ENCODE measurements around the gene ZFC3H1. TPM values are rescaled to one million over a fixed set of nuclear protein-coding genes. Genes with fewer than 3 reads are reported as not detected.

The ZFC3H1 gene
- total RNA-seq, 1 experiment from 2014 or later: 24.4 TPM

GRCh38 chr12:71649401-71649800, 14.2 kb downstream of the ZFC3H1 start:
- no peaks in the 10 kb centered on the region for H3K4me1 Mint-ChIP-seq
- no peak for TF ChIP-seq CTCF (conservative IDR thresholded peaks at IDR 0.05)

More at GRCh38 chr12:71649401-71649800, 14.2 kb downstream of the ZFC3H1 start:
- no peak overlapping the region for H3T11ph ChIP-seq (ENCODE audit: low read length)
- H3K27me3 ChIP-seq (ENCODE audit: insufficient read depth, low read length): no peaks in the 10 kb centered on the region
- Mint-ChIP-seq H3K27ac (no peak overlapping the region), H3K4me3 (no peak overlapping the region), H3K27me3 (ENCODE audit: low read depth) (no peaks in the 10 kb centered on the region), H3K36me3 (ENCODE audit: insufficient read depth in 1 of 3, low read depth in 3 of 3) (peaks cover 14 to 38% (median 14%) of the 10 kb centered on the region in 3 experiments), H3K9me3 (peaks cover 0 to under 1% of the 10 kb centered on the region in 2 experiments; a peak in 3 of 5 replicates)
- H4K91ac ChIP-seq (ENCODE audit: insufficient read length, low read depth, low read length): no peak overlapping the region
- no peak overlapping the region for H3K18ac ChIP-seq (ENCODE audit: insufficient read length, low read depth, low read length)
- no peak overlapping the region for H3K27ac ChIP-seq (ENCODE audit: insufficient read length, low read depth, low read length)
- no peak overlapping the region for H2AK5ac ChIP-seq (ENCODE audit: insufficient read length, low read length)
- no CpG with 5 or more reads among the region's 2 CpGs for WGBS (ENCODE audit: extremely low coverage, insufficient read length, low lambda C conversion rate)
- no peak overlapping the region for H3K4me2 ChIP-seq (ENCODE audit: insufficient read depth, insufficient read length, low read length)
- H2BK20ac ChIP-seq (ENCODE audit: low read depth, low read length, poor library complexity, severe bottlenecking): no peak overlapping the region
- no peak overlapping the region for H4K5ac ChIP-seq (ENCODE audit: insufficient read length, low read depth, low read length)
- H3K56ac ChIP-seq (ENCODE audit: insufficient read length, low read depth, low read length): no peak overlapping the region
- H2BK5ac ChIP-seq (ENCODE audit: insufficient read length, low read length): no peak overlapping the region
- H3K9ac ChIP-seq (ENCODE audit: extremely low read depth, insufficient read length, low read length): no peak overlapping the region
- H2AFZ ChIP-seq (ENCODE audit: low read length): no peak overlapping the region
- no peaks in the 10 kb centered on the region for H3K79me1 ChIP-seq (ENCODE audit: insufficient read depth, low read depth, low read length, poor library complexity, severe bottlenecking)
- no peaks in the 10 kb centered on the region for H3K23me2 ChIP-seq (ENCODE audit: insufficient read length, low read depth, low read length, poor library complexity, severe bottlenecking)
- no peaks in the 10 kb centered on the region for H3K4me1 ChIP-seq (ENCODE audit: insufficient read depth, low read length)
- H2BK120ac ChIP-seq (ENCODE audit: low read depth, low read length, poor library complexity, severe bottlenecking): no peak overlapping the region
- H3K4ac ChIP-seq (ENCODE audit: low read depth, low read length): no peak overlapping the region
- H3K79me2 ChIP-seq (ENCODE audit: insufficient read depth, low read length): peaks cover 3% of the 10 kb centered on the region; the same call in 1 of the 2 replicates
- H3K14ac ChIP-seq (ENCODE audit: insufficient read depth, low read length): no peak overlapping the region
- no peak overlapping the region for H3K23ac ChIP-seq (ENCODE audit: insufficient read length, low read depth, low read length)
- H2BK12ac ChIP-seq (ENCODE audit: insufficient read length, low read depth, low read length): no peak overlapping the region
- DNase-seq: no peak
- H4K20me1 ChIP-seq (ENCODE audit: control insufficient read depth, insufficient read depth, insufficient read length): no peaks in the 10 kb centered on the region
- no peaks in the 10 kb centered on the region for H3K9me3 ChIP-seq (ENCODE audit: control insufficient read depth, low read depth, low read length)
- H4K8ac ChIP-seq (replicated peaks; ENCODE audit: insufficient read length, low read depth, low read length): no peak overlapping the region
- no peak overlapping the region for H2BK15ac ChIP-seq (ENCODE audit: low read depth, low read length)
